SK-N-SH (cell line): ENCODE measurements around the gene PARP2. TPM values are rescaled to one million over a fixed set of nuclear protein-coding genes. Genes with fewer than 3 reads are reported as not detected.

Source experiments
- CTCF ChIA-PET: fragments of 300-600, 350-600 bp; formaldehyde crosslinking; extraction: SDS; loops from one replicate; lab custom pipeline; 2021; lab: Yijun Ruan, JAX
- POLR2A ChIA-PET: fragments of 350-600 bp; sonication (Branson Sonifier 250); formaldehyde crosslinking; extraction: SDS; loops from one replicate; lab custom pipeline; 2020; ENCODE audit warnings: antibody characterized with exemption, inconsistent platforms; lab: Yijun Ruan, JAX
- DNase-seq: peaks from one replicate; pipeline ENCODE4 v3.0.0; 2012
- H2AFZ ChIP-seq: fragments of 200-600 bp; sonication (generic); 2 replicates; pipeline ENCODE4 v1.8.1; 2016; ENCODE audit warnings: antibody characterized with exemption, mild to moderate bottlenecking, low read depth
- H3F3A ChIP-seq: fragments of 200-600 bp; sonication (generic); replicated peaks from 2 replicates; pipeline ENCODE3; 2016; ENCODE audit warnings: antibody characterized with exemption, mild to moderate bottlenecking; ENCODE audit not compliant: insufficient read depth
- H3K27ac ChIP-seq, 2 experiments: fragments of 200-500 bp in 1 of 2; fragments of 200-600 bp in 1 of 2; sonication (Bioruptor generic) in 1 of 2; sonication (generic), shearing (Covaris generic) in 1 of 2; 2 replicates each; pipeline versions ENCODE4 v1.5.1 to v1.6.1; 2014 to 2016; ENCODE audit warnings: low read depth in 2 of 2, inconsistent platforms in 1 of 2, low read length in 1 of 2, mild to moderate bottlenecking in 1 of 2, mixed read lengths in 1 of 2
- H3K27me3 ChIP-seq: fragments of 200-600 bp; sonication (generic), shearing (Covaris generic); 2 replicates; pipeline ENCODE4 v1.6.1; 2016; ENCODE audit warnings: mixed run types; ENCODE audit not compliant: insufficient read depth
- H3K36me3 ChIP-seq, 2 experiments: fragments of 200-500 bp in 1 of 2; fragments of 200-600 bp in 1 of 2; sonication (Bioruptor generic) in 1 of 2; sonication (generic) in 1 of 2; replicated peaks in 1 of 2; 2 replicates each; pipeline versions ENCODE3 to v1.5.1; 2014 to 2016; ENCODE audit warnings: low read length in 1 of 2, mild to moderate bottlenecking in 1 of 2; ENCODE audit not compliant: insufficient read depth in 2 of 2, control insufficient read depth in 1 of 2
- H3K4me1 ChIP-seq, 2 experiments: fragments of 200-500 bp in 1 of 2; fragments of 200-600 bp in 1 of 2; sonication (Bioruptor generic) in 1 of 2; sonication (generic), shearing (Covaris generic) in 1 of 2; 2 replicates each; pipeline versions ENCODE4 v1.5.1 to v1.6.1; 2014 to 2016; ENCODE audit warnings: low read depth in 1 of 2, low read length in 1 of 2, mixed run types in 1 of 2; ENCODE audit not compliant: insufficient read depth in 2 of 2, control insufficient read depth in 1 of 2
- H3K4me2 ChIP-seq: fragments of 200-600 bp; sonication (generic), shearing (Covaris generic); 2 replicates; pipeline ENCODE4 v1.6.1; 2017; ENCODE audit warnings: mixed run types
- H3K4me3 ChIP-seq, 2 experiments: fragments of 200-500 bp in 1 of 2; fragments of 200-600 bp in 1 of 2; sonication (Bioruptor generic) in 1 of 2; sonication (generic), shearing (Covaris generic) in 1 of 2; 2 replicates each; pipeline versions ENCODE4 v1.5.1 to v1.8.1; 2014 to 2016; ENCODE audit warnings: low read depth in 2 of 2, inconsistent platforms in 1 of 2, low read length in 1 of 2, mild to moderate bottlenecking in 1 of 2, mixed read lengths in 1 of 2, moderate library complexity in 1 of 2
- H3K79me2 ChIP-seq: fragments of 200-600 bp; sonication (generic); 2 replicates; pipeline ENCODE4 v1.8.1; 2017; ENCODE audit warnings: mild to moderate bottlenecking; ENCODE audit not compliant: insufficient read depth
- H3K9ac ChIP-seq: fragments of 200-600 bp; sonication (generic); 2 replicates; pipeline ENCODE4 v1.6.1; 2017; ENCODE audit warnings: mixed run types
- H3K9me2 ChIP-seq: fragments of 200-600 bp; sonication (generic); 2 replicates; pipeline ENCODE4 v1.6.1; 2017; ENCODE audit warnings: mixed run types
- H3K9me3 ChIP-seq: fragments of 200-600 bp; sonication (generic); 2 replicates; pipeline ENCODE4 v1.6.1; 2017; ENCODE audit warnings: mixed run types, mild to moderate bottlenecking, moderate library complexity
- H4K20me1 ChIP-seq: fragments of 200-600 bp; sonication (generic); 2 replicates; pipeline ENCODE4 v1.6.1; 2017; ENCODE audit warnings: mild to moderate bottlenecking, mixed run types; ENCODE audit not compliant: insufficient read depth
- CHD2 ChIP-seq: fragments of 150-350 bp; IDR thresholded peaks from 2 replicates; pipeline ENCODE4 v1.6.1; 2018; ENCODE audit warnings: low read length; ENCODE audit not compliant: partially characterized antibody
- CTCF ChIP-seq: fragments of 200-600 bp; sonication (generic); IDR thresholded peaks from 2 replicates; pipeline ENCODE4 v1.6.1; 2017; ENCODE audit warnings: antibody characterized with exemption, mild to moderate bottlenecking, moderate library complexity
- ELF1 ChIP-seq: IDR thresholded peaks from 2 replicates; pipeline ENCODE4 v1.4.0; 2012
- FOSL2 ChIP-seq: IDR thresholded peaks from 2 replicates; pipeline ENCODE4 v1.4.0; 2012; ENCODE audit warnings: low read depth, mild to moderate bottlenecking, moderate library complexity, borderline replicate concordance
- FOXJ3 ChIP-seq: sonication (generic); formaldehyde crosslinking; IDR thresholded peaks from 2 replicates; pipeline ENCODE4 v1.5.1; 2020; ENCODE audit warnings: mild to moderate bottlenecking, missing genetic modification reagents
- GABPA ChIP-seq: IDR thresholded peaks from 2 replicates; pipeline ENCODE4 v1.4.0; 2012; ENCODE audit warnings: low read depth, mild to moderate bottlenecking
- MEF2A ChIP-seq: IDR thresholded peaks from 2 replicates; pipeline ENCODE4 v1.4.0; 2012; ENCODE audit warnings: low read depth, borderline replicate concordance
- NFIC ChIP-seq: IDR thresholded peaks from 2 replicates; pipeline ENCODE4 v1.4.0; 2012; ENCODE audit warnings: borderline replicate concordance
- NRF1 ChIP-seq: IDR thresholded peaks from 2 replicates; pipeline ENCODE4 v1.6.1; 2012; ENCODE audit warnings: low read depth, mild to moderate bottlenecking, low read length
- POLR2AphosphoS5 ChIP-seq: IDR thresholded peaks from 2 replicates; pipeline ENCODE4 v1.6.1; 2012; ENCODE audit warnings: low read depth, low read length
- RFX5 ChIP-seq: IDR thresholded peaks from 2 replicates; pipeline ENCODE4 v1.6.1; 2012; ENCODE audit warnings: mild to moderate bottlenecking, improper control_type of control experiment, low read length
- RXRA ChIP-seq: IDR thresholded peaks from 2 replicates; pipeline ENCODE4 v1.4.0; 2012; ENCODE audit warnings: low read depth, mild to moderate bottlenecking, borderline replicate concordance
- SIN3A ChIP-seq: IDR thresholded peaks from 2 replicates; pipeline ENCODE4 v1.6.1; 2012; ENCODE audit warnings: low read depth, mild to moderate bottlenecking, low read length, moderate library complexity, borderline replicate concordance
- TAF1 ChIP-seq: IDR thresholded peaks from 2 replicates; pipeline ENCODE4 v1.6.1; 2012; ENCODE audit warnings: low read depth, mild to moderate bottlenecking, low read length, moderate library complexity, borderline replicate concordance
- TCF12 ChIP-seq: IDR thresholded peaks from 2 replicates; pipeline ENCODE4 v1.4.0; 2012
- USF2 ChIP-seq: fragments of 150-350 bp; IDR thresholded peaks from 2 replicates; pipeline ENCODE4 v1.6.1; 2017; ENCODE audit warnings: antibody characterized with exemption, low read length, low read depth, borderline replicate concordance
- YY1 ChIP-seq: IDR thresholded peaks from 2 replicates; pipeline ENCODE4 v1.4.0; 2012; ENCODE audit warnings: low read depth, mild to moderate bottlenecking
- ZBTB33 ChIP-seq: IDR thresholded peaks from 2 replicates; pipeline ENCODE4 v1.4.0; 2012; ENCODE audit warnings: low read depth, borderline replicate concordance
- WGBS: methylation state at CpG from one replicate; pipeline ENCODE4 v1.1.6; 2017; ENCODE audit warnings: low lambda C conversion rate; 5-methylcytosine and 5-hydroxymethylcytosine counted together
- polyA plus RNA-seq, 3 experiments: library from polyadenylated mRNA; depleted of rRNA; stranded (reverse); fragments of >200 nt; gene quantifications; 2 replicates each; pipeline ENCODE4 v1.2.3, GENCODE V29; 2012

PARP2 gene
- polyA plus RNA-seq, 1 of the 3 experiments (the other 2 are of a cell fraction): 23.3 TPM

- WGBS: 82% methylated on average over 2 of the region's 2 CpGs
- Histone ChIP-seq H3K36me3 (peaks cover 23 to 86% of the 10 kb centered on the region in 2 experiments), H3K27ac (no peak overlapping the region), H3K4me1 (no peaks in the 10 kb centered on the region), H3F3A (no peaks in the 10 kb centered on the region), H3K9me2 (no peaks in the 10 kb centered on the region), H3K9ac (no peak overlapping the region), H4K20me1 (no peaks in the 10 kb centered on the region), H3K27me3 (no peaks in the 10 kb centered on the region), H3K79me2 (no peaks in the 10 kb centered on the region), H3K4me3 (no peak overlapping the region), H2AFZ (no peak overlapping the region), H3K9me3 (no peaks in the 10 kb centered on the region), H3K4me2 (no peak overlapping the region)
- DNase-seq: no peak
- TF ChIP-seq POLR2AphosphoS5 (no peak), RFX5 (no peak), ZBTB33 (no peak), GABPA (no peak), NRF1 (no peak), RXRA (no peak), NFIC (no peak), ELF1 (no peak), MEF2A (no peak), FOSL2 (no peak), USF2 (no peak), CTCF (no peak), TAF1 (no peak), FOXJ3 (no peak), SIN3A (no peak), CHD2 (no peak), TCF12 (no peak), YY1 (no peak)
- ChIA-PET CTCF (interaction anchor here (1.4 kb wide), 1 partner anchor 50 kb away, joined by 3 read pairs; no protein-coding TSS in a partner anchor), POLR2A (no interaction called here)
Measured at GRCh38 chr14:20377171-20377570, 33.7 kb downstream of the PARP2 start.
